IPS DF 19.7 (cell line): Measurements from ENCODE around the gene MUC3A.
"Not testable (repeated sequence)": the region's sequence is repeated elsewhere in the genome, so short reads cannot be mapped to it uniquely, and the experiment has no call there.

ENCODE experiments used
- DNase-seq: peaks from one replicate; pipeline ENCODE4 v3.0.0-alpha.2; 2013; ENCODE audit warnings: low read depth, low spot score

The MUC3A gene

GRCh38 chr7:100969066-100969615 is 19.8 kb downstream of the MUC3A start, which contains the start of gene MUC12:
Gene MUC12 (plus strand): TSS chr7:100969565. CDS start chr7:100969623, 58 bp downstream.
- DNase-seq: no peak

- DNase-seq: no peak
Measured at GRCh38 chr7:100971111-100972001, 22.0 kb downstream of the MUC3A start.

GRCh38 chr7:100972002-100972347 is 22.6 kb downstream of the MUC3A start:
- no peak for DNase-seq

- DNase-seq: no peak
Measured at GRCh38 chr7:100974021-100974420, 24.7 kb downstream of the MUC3A start.

GRCh38 chr7:100975371-100975821 is 26.1 kb downstream of the MUC3A start:
- DNase-seq: no peak

GRCh38 chr7:100978300-100978699 is 29.0 kb downstream of the MUC3A start:
- DNase-seq: no peak

- no peak for DNase-seq
Measured at GRCh38 chr7:100983451-100984187, 34.3 kb downstream of the MUC3A start.

GRCh38 chr7:100984241-100984918 is 35.0 kb downstream of the MUC3A start:
- DNase-seq: not testable (repeated sequence)

- DNase-seq: not testable (repeated sequence)
Measured at GRCh38 chr7:100985033-100985797, 35.9 kb downstream of the MUC3A start.

GRCh38 chr7:100991631-100992030 is 42.3 kb downstream of the MUC3A start:
- DNase-seq: no peak

GRCh38 chr7:100992280-100992679 is 42.9 kb downstream of the MUC3A start:
- not testable (repeated sequence) for DNase-seq

- not testable (repeated sequence) for DNase-seq
Measured at GRCh38 chr7:100994671-100995070, 45.3 kb downstream of the MUC3A start.

GRCh38 chr7:100998530-100998929 is 49.2 kb downstream of the MUC3A start:
- not testable (repeated sequence) for DNase-seq

GRCh38 chr7:100999334-100999733 is 50.0 kb downstream of the MUC3A start:
- not testable (repeated sequence) for DNase-seq

GRCh38 chr7:101000025-101000424 is 50.7 kb downstream of the MUC3A start:
- DNase-seq: not testable (repeated sequence)

- not testable (repeated sequence) for DNase-seq
Measured at GRCh38 chr7:101002333-101002732, 53.0 kb downstream of the MUC3A start.

- not testable (repeated sequence) for DNase-seq
Measured at GRCh38 chr7:101007361-101007760, 58.0 kb downstream of the MUC3A start.

GRCh38 chr7:101009629-101010028 is 60.3 kb downstream of the MUC3A start:
- DNase-seq: no peak

- DNase-seq: no peak
Measured at GRCh38 chr7:101012931-101013330, 63.6 kb downstream of the MUC3A start.

GRCh38 chr7:101015626-101016025 is 66.3 kb downstream of the MUC3A start:
- no peak for DNase-seq
